B cell (primary cell): ENCODE results near the gene PABPN1. TPM values are rescaled to one million over a fixed set of nuclear protein-coding genes. Genes with fewer than 3 reads are reported as not detected.
A peak's percentile ranks its signal among the peaks of the same experiment; 100 is the strongest.

ENCODE experiments used
- ATAC-seq: fragments of 200-7000 bp; cut with Tn5 transposase; one replicate; pipeline ENCODE4 v1.10.0; 2021; ENCODE audit warnings: low read depth, mild to moderate bottlenecking, moderate number of reproducible peaks, moderate library complexity
- CTCF ChIA-PET: fragments of 350-600 bp; sonication (Branson Sonifier 250); formaldehyde crosslinking; loops from one replicate; lab custom pipeline; 2021; ENCODE audit warnings: antibody characterized with exemption, inconsistent platforms; lab: Charles Lee
- POLR2A ChIA-PET: fragments of 350-600 bp; sonication (Branson Sonifier 250); formaldehyde crosslinking; loops from one replicate; lab custom pipeline; 2021; ENCODE audit warnings: antibody characterized with exemption; lab: Charles Lee
- DNase-seq: peaks from one replicate; pipeline ENCODE4 v3.0.0; 2013
- H2AFZ ChIP-seq: 2 replicates; pipeline ENCODE4 v1.6.1; 2012; ENCODE audit warnings: mild to moderate bottlenecking, low read depth, low read length; ENCODE audit not compliant: insufficient read depth, poor library complexity, severe bottlenecking
- H3K27ac ChIP-seq, 2 donors: 1 replicate in 1 of 2; 2 replicates in 1 of 2; pipeline ENCODE4 v1.5.1; 2012 to 2013; ENCODE audit warnings: low read length in 2 of 2, mild to moderate bottlenecking in 2 of 2, moderate library complexity in 1 of 2
- H3K27me3 ChIP-seq, 4 experiments: fragments of 200-600 bp in 1 of 4; sonication (generic) in 1 of 4; replicated peaks in 1 of 4; 1 replicate in 2 of 4; 2 replicates in 2 of 4; pipeline versions ENCODE4 v1.6.1 to v1.7.0; 2013 to 2016; ENCODE audit warnings: low read length in 3 of 4, mild to moderate bottlenecking in 2 of 4, mixed read lengths in 1 of 4, moderate library complexity in 1 of 4; ENCODE audit not compliant: insufficient read depth in 4 of 4, control insufficient read depth in 3 of 4; ENCODE audit errors: control extremely low read depth in 1 of 4
- H3K36me3 ChIP-seq, 2 experiments: replicated peaks in 1 of 2; 1 replicate in 1 of 2; 2 replicates in 1 of 2; pipeline versions ENCODE4 v1.6.1 to v1.7.1; 2013; ENCODE audit warnings: low read length in 1 of 2; ENCODE audit not compliant: insufficient read depth in 2 of 2, control insufficient read depth in 1 of 2; ENCODE audit errors: control extremely low read depth in 1 of 2, extremely low read depth in 1 of 2
- H3K4me1 ChIP-seq, 2 donors: fragments of 200-600 bp in 1 of 2; sonication (generic) in 1 of 2; 1 replicate in 1 of 2; 2 replicates in 1 of 2; pipeline versions ENCODE4 v1.5.1 to v1.6.1; 2013 to 2017; ENCODE audit warnings: low read length in 2 of 2; ENCODE audit not compliant: control insufficient read depth in 2 of 2, insufficient read depth in 2 of 2
- H3K4me2 ChIP-seq: replicated peaks from 2 replicates; pipeline ENCODE3; 2012; ENCODE audit warnings: mild to moderate bottlenecking, low read depth, low read length; ENCODE audit not compliant: poor library complexity, severe bottlenecking
- H3K4me3 ChIP-seq, 5 experiments: fragments of 200-600 bp in 1 of 5; sonication (generic) in 1 of 5; 1 replicate in 3 of 5; 2 replicates in 2 of 5; pipeline versions ENCODE4 v1.5.1 to v1.7.0; 2011 to 2016; ENCODE audit warnings: low read length in 4 of 5, mild to moderate bottlenecking in 4 of 5, low read depth in 2 of 5, control low read depth in 1 of 5, moderate library complexity in 1 of 5; ENCODE audit not compliant: insufficient read depth in 1 of 5; ENCODE audit errors: control extremely low read depth in 1 of 5, extremely low read depth in 1 of 5
- H3K79me2 ChIP-seq: fragments of 200-600 bp; sonication (generic); one replicate; pipeline ENCODE4 v1.6.0; 2016; ENCODE audit warnings: low read length; ENCODE audit not compliant: control insufficient read depth, insufficient read depth
- H3K9ac ChIP-seq: fragments of 200-600 bp; sonication (generic); 2 replicates; pipeline ENCODE4 v1.6.1; 2017; ENCODE audit warnings: mild to moderate bottlenecking, low read length, moderate library complexity
- H3K9me3 ChIP-seq, 3 donors: one replicate each; pipeline versions ENCODE4 v1.6.1 to v1.7.1; 2013; ENCODE audit warnings: low read length in 2 of 3; ENCODE audit not compliant: control insufficient read depth in 2 of 3, insufficient read depth in 1 of 3; ENCODE audit errors: control extremely low read depth in 1 of 3
- H4K20me1 ChIP-seq: 2 replicates; pipeline ENCODE4 v1.6.0; 2012; ENCODE audit warnings: mild to moderate bottlenecking, low read length; ENCODE audit not compliant: insufficient read depth, control insufficient read depth, poor library complexity, severe bottlenecking
- H3K27ac Mint-ChIP-seq: one replicate; pipeline ENCODE4 v1.8.0; 2021; ENCODE audit warnings: mixed read lengths
- H3K27me3 Mint-ChIP-seq: one replicate; pipeline ENCODE4 v1.8.0; 2021; ENCODE audit warnings: mixed read lengths
- H3K4me1 Mint-ChIP-seq: one replicate; pipeline ENCODE4 v1.8.0; 2021; ENCODE audit warnings: mixed read lengths
- H3K4me3 Mint-ChIP-seq: one replicate; pipeline ENCODE4 v1.8.0; 2021; ENCODE audit warnings: mixed read lengths
- H3K9me3 Mint-ChIP-seq: one replicate; pipeline ENCODE4 v1.8.0; 2022; ENCODE audit warnings: mixed read lengths; ENCODE audit not compliant: insufficient read depth
- CTCF ChIP-seq: fragments of 200-600 bp; IDR thresholded peaks from one replicate; pipeline ENCODE4 v1.8.0; 2022; ENCODE audit warnings: antibody characterized with exemption, mild to moderate bottlenecking
- EZH2 ChIP-seq: IDR thresholded peaks from 2 replicates; pipeline ENCODE4 v1.6.1; 2012; ENCODE audit warnings: borderline replicate concordance, low read depth, mild to moderate bottlenecking, moderate library complexity, low read length; ENCODE audit not compliant: insufficient read depth, poor library complexity, severe bottlenecking
- whole genome bisulfite sequencing: methylation state at CpG from one replicate; pipeline ENCODE4 v1.1.5; 2013; ENCODE audit warnings: missing lambda C conversion rate; ENCODE audit not compliant: insufficient coverage; 5-methylcytosine and 5-hydroxymethylcytosine counted together
- intact Hi-C: fragments of 100-400 bp; cut with micrococcal nuclease; formaldehyde crosslinking; loops from one replicate; pipeline ENCODE4 v1.10.0; 2022
- polyA plus RNA-seq: library from polyadenylated mRNA; depleted of rRNA; stranded (reverse); fragments of >200 nt; gene quantifications from 2 replicates; pipeline ENCODE4 v1.2.3, GENCODE V29; 2012
- total RNA-seq, 2 donors: library from RNA; stranded (reverse); fragments of 120-200 nt in 1 of 2; gene quantifications; 1 replicate in 1 of 2; 2 replicates in 1 of 2; pipeline versions ENCODE4 v1.2.3 to v1.2.4, GENCODE V29; 2013 to 2022

PABPN1 gene
- total and polyA plus RNA-seq, 2 donors (not counting 1 experiment from before 2014, with no cell fraction given), result 283 to 293 TPM

- ATAC-seq, result no peak
These were observed 21.1 kb upstream of the PABPN1 start for GRCh38 chr14:23299986-23300686.

More at GRCh38 chr14:23299986-23300686, 21.1 kb upstream of the PABPN1 start:
- Mint-ChIP-seq H3K4me1 (peaks cover 32% of the 10 kb centered on the region), H3K4me3 (peak overlapping the region; percentile 98), H3K27ac (peak overlapping the region; percentile 95), H3K9me3 (no peaks in the 10 kb centered on the region), H3K27me3 (no peaks in the 10 kb centered on the region)
- intact Hi-C loops, result loop anchor here (1.0 to 10.0 kb wide), 10 partner anchors 35 to 1918 kb away; partner anchors contain the start of genes MDP1, PRMT5, PSME2 and RNF31
- Histone ChIP-seq H2AFZ (peak overlapping the region; percentile 71), H3K4me1 (peaks cover 16 to 19% of the 10 kb centered on the region in 2 donors), H3K4me3 (peak overlapping the region; percentile 69 to 80 (median 76)), H3K4me2 (peak overlapping the region; percentile 98), H3K9ac (peak overlapping the region; percentile 86), H3K36me3 (peaks cover 0 to 14% of the 10 kb centered on the region in 2 experiments), H3K79me2 (peaks cover 6% of the 10 kb centered on the region), H3K9me3 (no peaks in the 10 kb centered on the region), H3K27ac (peak overlapping the region; percentile 95 to 96), H3K27me3 (no peaks in the 10 kb centered on the region), H4K20me1 (no peaks in the 10 kb centered on the region)
- ChIA-PET CTCF (interaction anchor here (1.0 to 8.6 kb wide), 10 partner anchors 14 to 231 kb away, joined by 3 to 56 read pairs (median 4); partner anchors contain the start of genes ACIN1, C14orf119, HOMEZ and PABPN1), POLR2A (interaction anchor here (0.6 to 5.0 kb wide), 6 partner anchors 14 to 976 kb away, joined by 4 to 84 read pairs (median 9); partner anchors contain the start of genes ACIN1, C14orf119, HOMEZ and PABPN1)
- DNase-seq, result no peak
- 68% methylated on average over 5 of the region's 10 CpGs for WGBS
- TF ChIP-seq EZH2 (no peak), CTCF (no peak)
